GM12878 (cell line): ENCODE data around the gene MGAT3.

ENCODE experiments used
- CHD1 ChIP-seq: IDR thresholded peaks from 2 replicates; pipeline ENCODE4 v1.6.1; 2012; ENCODE audit warnings: low read depth, low read length, improper control_type of control experiment
- CHD4 ChIP-seq: fragments of 200-600 bp; sonication (generic); IDR thresholded peaks from 2 replicates; pipeline ENCODE4 v1.6.1; 2016; ENCODE audit warnings: mild to moderate bottlenecking
- DPF2 ChIP-seq: fragments of 450-650 bp; IDR thresholded peaks from 2 replicates; pipeline ENCODE4 v1.6.1; 2017; ENCODE audit warnings: mild to moderate bottlenecking
- EED ChIP-seq: sonication (generic); IDR thresholded peaks from 2 replicates; pipeline ENCODE4 v1.6.1; 2016; ENCODE audit warnings: antibody characterized with exemption, low read depth
- EP300 ChIP-seq, 2 experiments: fragments of 150-350 bp in 1 of 2; IDR thresholded peaks; 2 replicates each; pipeline ENCODE4 v1.6.1; 2011 to 2012; ENCODE audit warnings: low read depth in 2 of 2, low read length in 2 of 2, borderline replicate concordance in 1 of 2, improper control_type of control experiment in 1 of 2, inconsistent platforms in 1 of 2; ENCODE audit not compliant: control insufficient read depth in 1 of 2
- EZH2 ChIP-seq: IDR thresholded peaks from 2 replicates; pipeline ENCODE4 v1.6.1; 2012; ENCODE audit warnings: low read depth, mild to moderate bottlenecking, control low read depth, inconsistent platforms, low read length, borderline replicate concordance; ENCODE audit not compliant: control insufficient read depth
- FOXM1 ChIP-seq: IDR thresholded peaks from 2 replicates; pipeline ENCODE4 v1.6.1; 2012; ENCODE audit warnings: low read depth, mild to moderate bottlenecking, inconsistent platforms, low read length, moderate library complexity
- HDAC2 ChIP-seq: fragments of 200-600 bp; sonication (generic); IDR thresholded peaks from 2 replicates; pipeline ENCODE4 v1.6.1; 2017
- TF ChIP-seq, protein P1 (sequence below), 3 experiments: IDR thresholded peaks in 2 of 3; conservative IDR thresholded peaks in 1 of 3; 2 replicates each; pipeline ENCODE4 v1.5.1; 2011; ENCODE audit warnings: low read depth in 3 of 3, low read length in 3 of 3, mild to moderate bottlenecking in 3 of 3, control low read depth in 2 of 3, moderate library complexity in 2 of 3, inconsistent platforms in 1 of 3, mixed read lengths in 1 of 3; ENCODE audit not compliant: control insufficient read depth in 2 of 3, insufficient read depth in 1 of 3; ENCODE audit errors: extremely low read depth in 1 of 3

DNA sequence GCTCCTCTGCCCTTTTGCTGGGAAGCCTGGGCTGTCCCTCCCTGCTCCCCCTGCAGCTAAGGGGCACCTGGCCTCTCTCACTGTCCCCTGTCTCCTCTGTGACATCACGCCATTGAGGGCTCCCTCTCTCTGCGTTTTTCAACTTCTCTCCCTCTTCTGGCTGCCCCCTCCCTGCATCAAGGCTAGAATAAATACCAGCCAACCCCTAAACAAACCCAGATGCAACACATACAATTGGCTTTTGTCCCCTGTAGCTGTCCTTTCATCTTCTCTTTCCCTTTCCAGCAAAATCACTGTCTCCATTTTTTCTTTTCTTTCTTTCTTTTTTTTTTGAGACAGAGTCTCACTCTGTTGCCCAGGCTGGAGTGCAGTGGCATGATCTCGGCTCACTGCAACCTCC is 42.0 kb downstream of the MGAT3 start:
- TF ChIP-seq EP300 (IDR thresholded peaks at IDR 0.05; ENCODE audit: borderline replicate concordance in 1 of 2, control insufficient read depth in 1 of 2, low read depth in 2 of 2, low read length in 2 of 2): no peak
- no peak for TF ChIP-seq EED
- no peak for TF ChIP-seq CHD1
- TF ChIP-seq CHD4: no peak
- TF ChIP-seq HDAC2: no peak
- TF ChIP-seq FOXM1: no peak
- TF ChIP-seq, protein P1, sequence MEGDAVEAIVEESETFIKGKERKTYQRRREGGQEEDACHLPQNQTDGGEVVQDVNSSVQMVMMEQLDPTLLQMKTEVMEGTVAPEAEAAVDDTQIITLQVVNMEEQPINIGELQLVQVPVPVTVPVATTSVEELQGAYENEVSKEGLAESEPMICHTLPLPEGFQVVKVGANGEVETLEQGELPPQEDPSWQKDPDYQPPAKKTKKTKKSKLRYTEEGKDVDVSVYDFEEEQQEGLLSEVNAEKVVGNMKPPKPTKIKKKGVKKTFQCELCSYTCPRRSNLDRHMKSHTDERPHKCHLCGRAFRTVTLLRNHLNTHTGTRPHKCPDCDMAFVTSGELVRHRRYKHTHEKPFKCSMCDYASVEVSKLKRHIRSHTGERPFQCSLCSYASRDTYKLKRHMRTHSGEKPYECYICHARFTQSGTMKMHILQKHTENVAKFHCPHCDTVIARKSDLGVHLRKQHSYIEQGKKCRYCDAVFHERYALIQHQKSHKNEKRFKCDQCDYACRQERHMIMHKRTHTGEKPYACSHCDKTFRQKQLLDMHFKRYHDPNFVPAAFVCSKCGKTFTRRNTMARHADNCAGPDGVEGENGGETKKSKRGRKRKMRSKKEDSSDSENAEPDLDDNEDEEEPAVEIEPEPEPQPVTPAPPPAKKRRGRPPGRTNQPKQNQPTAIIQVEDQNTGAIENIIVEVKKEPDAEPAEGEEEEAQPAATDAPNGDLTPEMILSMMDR (IDR thresholded peaks at IDR 0.05 in 2 of 3, conservative IDR thresholded peaks at IDR 0.05 in 1 of 3; ENCODE audit: control insufficient read depth in 2 of 3, extremely low read depth in 1 of 3, insufficient read depth in 1 of 3, low read depth in 3 of 3, low read length in 3 of 3): no peak
- no peak for TF ChIP-seq DPF2
- TF ChIP-seq EZH2: no peak
